Activated CD4-positive, alpha-beta T cell treated with anti-CD3 and anti-CD28 coated beads for 24 hours (primary cell): ENCODE results near the gene SLC25A13.

ENCODE experiments used
- DNase-seq, 2 donors: peaks; one replicate each; pipeline ENCODE4 v3.0.0-alpha.2; 2020; ENCODE audit warnings: low read depth in 2 of 2

The SLC25A13 gene

GRCh38 chr7:96322847-96323461 is 1.1 kb upstream of the SLC25A13 start:
- no peak for DNase-seq

- DNase-seq = no peak
These were observed 436 bp upstream of the SLC25A13 start for GRCh38 chr7:96322373-96322695.

GRCh38 chr7:96321031-96321657 is 754 bp downstream of the SLC25A13 start:
- peak; percentile 28 to 47 for DNase-seq

- DNase-seq = peak in 1 of 2 donors; percentile 14
These were observed 1.5 kb downstream of the SLC25A13 start for GRCh38 chr7:96320442-96320841.

GRCh38 chr7:96319439-96319838 is 2.5 kb downstream of the SLC25A13 start:
- no peak for DNase-seq

GRCh38 chr7:96316949-96317348 is 4.9 kb downstream of the SLC25A13 start:
- no peak for DNase-seq

GRCh38 chr7:96315125-96315512 is 6.8 kb downstream of the SLC25A13 start:
- DNase-seq = no peak

GRCh38 chr7:96314402-96315124 is 7.3 kb downstream of the SLC25A13 start:
- DNase-seq = no peak

- no peak for DNase-seq
These were observed 8.0 kb downstream of the SLC25A13 start for GRCh38 chr7:96313940-96314339.

- no peak for DNase-seq
These were observed 9.4 kb downstream of the SLC25A13 start for GRCh38 chr7:96312502-96312901.

GRCh38 chr7:96311967-96312366 is 9.9 kb downstream of the SLC25A13 start:
- no peak for DNase-seq

- DNase-seq = no peak
These were observed 11.8 kb downstream of the SLC25A13 start for GRCh38 chr7:96310110-96310509.

- DNase-seq = no peak
These were observed 13.0 kb downstream of the SLC25A13 start for GRCh38 chr7:96308950-96309263.

GRCh38 chr7:96308253-96308949 is 13.5 kb downstream of the SLC25A13 start:
- DNase-seq = no peak

- DNase-seq = no peak
These were observed 15.3 kb downstream of the SLC25A13 start for GRCh38 chr7:96306385-96307125.

GRCh38 chr7:96305915-96306314 is 16.0 kb downstream of the SLC25A13 start:
- DNase-seq = no peak

- no peak for DNase-seq
These were observed 17.3 kb downstream of the SLC25A13 start for GRCh38 chr7:96304573-96304972.

GRCh38 chr7:96303686-96304443 is 18.0 kb downstream of the SLC25A13 start:
- no peak for DNase-seq

- no peak for DNase-seq
These were observed 18.7 kb downstream of the SLC25A13 start for GRCh38 chr7:96303105-96303685.

- no peak for DNase-seq
These were observed 20.9 kb downstream of the SLC25A13 start for GRCh38 chr7:96300986-96301385.

- no peak for DNase-seq
These were observed 21.4 kb downstream of the SLC25A13 start for GRCh38 chr7:96300502-96300901.
